Measurements from ENCODE around the gene MOB3C.

DNA sequence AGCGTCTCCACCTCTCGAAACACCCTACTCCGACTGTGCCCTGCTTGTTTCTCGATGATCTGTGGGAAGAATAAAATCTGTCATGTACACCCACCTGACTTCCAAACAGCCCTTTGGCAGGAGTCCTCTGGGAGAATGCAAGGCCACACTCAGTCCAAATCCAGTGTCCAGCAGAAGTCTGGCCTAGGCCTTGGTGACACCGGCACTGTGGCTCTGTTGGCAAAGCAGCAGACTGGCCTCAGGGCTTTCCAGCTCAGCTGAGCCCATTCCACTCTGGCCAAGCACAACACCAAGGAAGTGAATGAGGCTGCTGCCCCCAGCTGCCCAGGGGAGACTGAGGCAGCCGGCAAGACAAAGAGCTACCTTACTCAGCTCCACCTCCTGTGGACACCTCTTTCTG, 40.0 kb downstream of the MOB3C start:
- no peak for TF ChIP-seq BACH2 (CRISPR knock-in tag; IDR thresholded peaks at IDR 0.05; ENCODE audit: borderline replicate concordance)
- no peak for TF ChIP-seq OSR1 (CRISPR knock-in tag; IDR thresholded peaks at IDR 0.05)
- TF ChIP-seq, protein P1, sequence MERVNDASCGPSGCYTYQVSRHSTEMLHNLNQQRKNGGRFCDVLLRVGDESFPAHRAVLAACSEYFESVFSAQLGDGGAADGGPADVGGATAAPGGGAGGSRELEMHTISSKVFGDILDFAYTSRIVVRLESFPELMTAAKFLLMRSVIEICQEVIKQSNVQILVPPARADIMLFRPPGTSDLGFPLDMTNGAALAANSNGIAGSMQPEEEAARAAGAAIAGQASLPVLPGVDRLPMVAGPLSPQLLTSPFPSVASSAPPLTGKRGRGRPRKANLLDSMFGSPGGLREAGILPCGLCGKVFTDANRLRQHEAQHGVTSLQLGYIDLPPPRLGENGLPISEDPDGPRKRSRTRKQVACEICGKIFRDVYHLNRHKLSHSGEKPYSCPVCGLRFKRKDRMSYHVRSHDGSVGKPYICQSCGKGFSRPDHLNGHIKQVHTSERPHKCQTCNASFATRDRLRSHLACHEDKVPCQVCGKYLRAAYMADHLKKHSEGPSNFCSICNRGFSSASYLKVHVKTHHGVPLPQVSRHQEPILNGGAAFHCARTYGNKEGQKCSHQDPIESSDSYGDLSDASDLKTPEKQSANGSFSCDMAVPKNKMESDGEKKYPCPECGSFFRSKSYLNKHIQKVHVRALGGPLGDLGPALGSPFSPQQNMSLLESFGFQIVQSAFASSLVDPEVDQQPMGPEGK (CRISPR knock-in tag; IDR thresholded peaks at IDR 0.05; ENCODE audit: borderline replicate concordance), result no peak
- TF ChIP-seq, protein P2, sequence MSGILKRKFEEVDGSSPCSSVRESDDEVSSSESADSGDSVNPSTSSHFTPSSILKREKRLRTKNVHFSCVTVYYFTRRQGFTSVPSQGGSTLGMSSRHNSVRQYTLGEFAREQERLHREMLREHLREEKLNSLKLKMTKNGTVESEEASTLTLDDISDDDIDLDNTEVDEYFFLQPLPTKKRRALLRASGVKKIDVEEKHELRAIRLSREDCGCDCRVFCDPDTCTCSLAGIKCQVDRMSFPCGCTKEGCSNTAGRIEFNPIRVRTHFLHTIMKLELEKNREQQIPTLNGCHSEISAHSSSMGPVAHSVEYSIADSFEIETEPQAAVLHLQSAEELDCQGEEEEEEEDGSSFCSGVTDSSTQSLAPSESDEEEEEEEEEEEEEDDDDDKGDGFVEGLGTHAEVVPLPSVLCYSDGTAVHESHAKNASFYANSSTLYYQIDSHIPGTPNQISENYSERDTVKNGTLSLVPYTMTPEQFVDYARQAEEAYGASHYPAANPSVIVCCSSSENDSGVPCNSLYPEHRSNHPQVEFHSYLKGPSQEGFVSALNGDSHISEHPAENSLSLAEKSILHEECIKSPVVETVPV (CRISPR knock-in tag; IDR thresholded peaks at IDR 0.05), result no peak
- no peak for TF ChIP-seq ZNF565 (CRISPR knock-in tag; conservative IDR thresholded peaks at IDR 0.05; ENCODE audit: low read depth)
- TF ChIP-seq GLIS3 (CRISPR knock-in tag; IDR thresholded peaks at IDR 0.05), result no peak
- TF ChIP-seq, protein P3, sequence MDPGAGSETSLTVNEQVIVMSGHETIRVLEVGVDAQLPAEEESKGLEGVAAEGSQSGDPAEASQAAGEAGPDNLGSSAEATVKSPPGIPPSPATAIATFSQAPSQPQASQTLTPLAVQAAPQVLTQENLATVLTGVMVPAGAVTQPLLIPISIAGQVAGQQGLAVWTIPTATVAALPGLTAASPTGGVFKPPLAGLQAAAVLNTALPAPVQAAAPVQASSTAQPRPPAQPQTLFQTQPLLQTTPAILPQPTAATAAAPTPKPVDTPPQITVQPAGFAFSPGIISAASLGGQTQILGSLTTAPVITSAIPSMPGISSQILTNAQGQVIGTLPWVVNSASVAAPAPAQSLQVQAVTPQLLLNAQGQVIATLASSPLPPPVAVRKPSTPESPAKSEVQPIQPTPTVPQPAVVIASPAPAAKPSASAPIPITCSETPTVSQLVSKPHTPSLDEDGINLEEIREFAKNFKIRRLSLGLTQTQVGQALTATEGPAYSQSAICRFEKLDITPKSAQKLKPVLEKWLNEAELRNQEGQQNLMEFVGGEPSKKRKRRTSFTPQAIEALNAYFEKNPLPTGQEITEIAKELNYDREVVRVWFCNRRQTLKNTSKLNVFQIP (CRISPR knock-in tag; IDR thresholded peaks at IDR 0.05; ENCODE audit: borderline replicate concordance, low read depth), result no peak
- TF ChIP-seq, protein P4, sequence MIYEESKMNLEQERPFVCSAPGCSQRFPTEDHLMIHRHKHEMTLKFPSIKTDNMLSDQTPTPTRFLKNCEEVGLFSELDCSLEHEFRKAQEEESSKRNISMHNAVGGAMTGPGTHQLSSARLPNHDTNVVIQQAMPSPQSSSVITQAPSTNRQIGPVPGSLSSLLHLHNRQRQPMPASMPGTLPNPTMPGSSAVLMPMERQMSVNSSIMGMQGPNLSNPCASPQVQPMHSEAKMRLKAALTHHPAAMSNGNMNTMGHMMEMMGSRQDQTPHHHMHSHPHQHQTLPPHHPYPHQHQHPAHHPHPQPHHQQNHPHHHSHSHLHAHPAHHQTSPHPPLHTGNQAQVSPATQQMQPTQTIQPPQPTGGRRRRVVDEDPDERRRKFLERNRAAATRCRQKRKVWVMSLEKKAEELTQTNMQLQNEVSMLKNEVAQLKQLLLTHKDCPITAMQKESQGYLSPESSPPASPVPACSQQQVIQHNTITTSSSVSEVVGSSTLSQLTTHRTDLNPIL (CRISPR knock-in tag; IDR thresholded peaks at IDR 0.05; ENCODE audit: low read depth), result no peak
- no peak for TF ChIP-seq ZC3H10 (CRISPR knock-in tag; IDR thresholded peaks at IDR 0.05)
- no peak for TF ChIP-seq TCF4 (CRISPR knock-in tag; IDR thresholded peaks at IDR 0.05; ENCODE audit: borderline replicate concordance)
- TF ChIP-seq ZNF70 (CRISPR knock-in tag; IDR thresholded peaks at IDR 0.05), result no peak
